ENCODE data around the gene GANAB.
A peak's percentile ranks its signal among the peaks of the same experiment; 100 is the strongest.

The GANAB gene

GRCh38 chr11:62687508-62688396 is 41.3 kb upstream of the GANAB start:
- Histone ChIP-seq H3K4me3 (replicated peaks; ENCODE audit: low read depth, low read length) (no peak overlapping the region), H3K36me3 (ENCODE audit: control insufficient read depth, insufficient read depth, low read length) (peaks cover 23% of the 10 kb centered on the region), H3K27me3 (replicated peaks; ENCODE audit: control insufficient read depth, insufficient read depth, low read length) (no peaks in the 10 kb centered on the region)
- DNase-seq (ENCODE audit: extremely low read depth, insufficient read length), result no peak
- TF ChIP-seq CTCF (IDR thresholded peaks at IDR 0.05; ENCODE audit: insufficient read depth, low read length, poor library complexity, severe bottlenecking), result no peak

GRCh38 chr11:62682518-62682917 is 36.1 kb upstream of the GANAB start:
- Histone ChIP-seq H3K36me3 (ENCODE audit: control insufficient read depth, insufficient read depth, low read length) (peaks cover under 1% of the 10 kb centered on the region), H3K27me3 (replicated peaks; ENCODE audit: control insufficient read depth, insufficient read depth, low read length) (no peaks in the 10 kb centered on the region), H3K4me3 (replicated peaks; ENCODE audit: low read depth, low read length) (no peak overlapping the region)
- no peak for TF ChIP-seq CTCF (IDR thresholded peaks at IDR 0.05; ENCODE audit: insufficient read depth, low read length, poor library complexity, severe bottlenecking)
- DNase-seq (ENCODE audit: extremely low read depth, insufficient read length), result no peak

- Histone ChIP-seq H3K4me3 (replicated peaks; ENCODE audit: low read depth, low read length) (no peak overlapping the region), H3K27me3 (replicated peaks; ENCODE audit: control insufficient read depth, insufficient read depth, low read length) (no peaks in the 10 kb centered on the region), H3K36me3 (ENCODE audit: control insufficient read depth, insufficient read depth, low read length) (peaks cover 7% of the 10 kb centered on the region)
- no peak for DNase-seq (ENCODE audit: extremely low read depth, insufficient read length)
- peak; percentile 65 for TF ChIP-seq CTCF (IDR thresholded peaks at IDR 0.05; ENCODE audit: insufficient read depth, low read length, poor library complexity, severe bottlenecking)
Observed at GRCh38 chr11:62680825-62681240, 34.4 kb upstream of the GANAB start.

- DNase-seq (ENCODE audit: extremely low read depth, insufficient read length), result peak; percentile 86
- Histone ChIP-seq H3K27me3 (replicated peaks; ENCODE audit: control insufficient read depth, insufficient read depth, low read length) (no peaks in the 10 kb centered on the region), H3K4me3 (replicated peaks; ENCODE audit: low read depth, low read length) (peak within 1 kb of the TSS; percentile 95), H3K36me3 (ENCODE audit: control insufficient read depth, insufficient read depth, low read length) (peaks cover 7% of the 10 kb centered on the region)
- TF ChIP-seq CTCF (IDR thresholded peaks at IDR 0.05; ENCODE audit: insufficient read depth, low read length, poor library complexity, severe bottlenecking), result no peak
Observed at GRCh38 chr11:62678770-62679696, 32.6 kb upstream of the GANAB start, which contains the start of gene UBXN1. UBXN1 (minus strand) TSS chr11:62679073; CDS start chr11:62678923, 150 bp downstream.

- Histone ChIP-seq H3K36me3 (ENCODE audit: control insufficient read depth, insufficient read depth, low read length) (peaks cover 7% of the 10 kb centered on the region), H3K4me3 (replicated peaks; ENCODE audit: low read depth, low read length) (peak overlapping the region; percentile 95), H3K27me3 (replicated peaks; ENCODE audit: control insufficient read depth, insufficient read depth, low read length) (no peaks in the 10 kb centered on the region)
- TF ChIP-seq CTCF (IDR thresholded peaks at IDR 0.05; ENCODE audit: insufficient read depth, low read length, poor library complexity, severe bottlenecking), result no peak
- DNase-seq (ENCODE audit: extremely low read depth, insufficient read length), result no peak
Observed at GRCh38 chr11:62678433-62678769, 32.0 kb upstream of the GANAB start.

All from GM06990 (cell line).